Panc1 (cell line): ENCODE data around the gene IGF1R. TPM values are rescaled to one million over a fixed set of nuclear protein-coding genes. Genes with fewer than 3 reads are reported as not detected.

ENCODE experiments used
- ATAC-seq: fragments of 200-7000 bp; cut with Tn5 transposase; 2 replicates; pipeline ENCODE4 v1.9.1; 2020; ENCODE audit warnings: mild to moderate bottlenecking, moderate library complexity
- BruUV-seq: library from RNA; stranded (reverse); fragments of 400-500 nt; replicated peaks from 2 replicates; lab custom pipeline; 2021; lab: Mats Ljungman, UMichigan
- CTCF ChIA-PET: fragments of 300-600 bp; sonication (Branson Sonifier 250); formaldehyde crosslinking; loops from one replicate; lab custom pipeline; 2022; ENCODE audit warnings: antibody characterized with exemption; lab: Charles Lee
- POLR2A ChIA-PET: fragments of 300-600 bp; sonication (Branson Sonifier 250); formaldehyde crosslinking; loops from one replicate; lab custom pipeline; 2022; ENCODE audit warnings: antibody characterized with exemption; lab: Charles Lee
- DNase-seq: peaks from one replicate; pipeline ENCODE4 v3.0.0-alpha.2; 2010; ENCODE audit warnings: low read depth, low spot score
- H3K27ac ChIP-seq: 2 replicates; pipeline ENCODE4 v1.5.1; 2011; ENCODE audit warnings: mild to moderate bottlenecking, low read length, inconsistent platforms
- H3K27me3 ChIP-seq: fragments of 200-500 bp; sonication (Bioruptor generic); 2 replicates; pipeline ENCODE4 v1.6.0; 2014; ENCODE audit warnings: low read length, inconsistent platforms; ENCODE audit not compliant: control insufficient read depth, insufficient read depth
- H3K36me3 ChIP-seq: fragments of 200-500 bp; sonication (Bioruptor generic); 2 replicates; pipeline ENCODE4 v1.5.1; 2014; ENCODE audit warnings: inconsistent platforms, mild to moderate bottlenecking, low read length, moderate library complexity; ENCODE audit not compliant: control insufficient read depth, insufficient read depth
- H3K4me1 ChIP-seq: 2 replicates; pipeline ENCODE4 v1.5.1; 2011; ENCODE audit warnings: inconsistent platforms, mild to moderate bottlenecking, low read length, moderate library complexity; ENCODE audit not compliant: control insufficient read depth, insufficient read depth
- H3K4me3 ChIP-seq, 2 experiments: 2 replicates each; pipeline ENCODE4 v1.5.1; 2011 to 2012; ENCODE audit warnings: low read depth in 2 of 2, low read length in 2 of 2, mild to moderate bottlenecking in 2 of 2, inconsistent platforms in 1 of 2, moderate library complexity in 1 of 2
- H3K9me3 ChIP-seq: fragments of 200-500 bp; sonication (Bioruptor generic); 2 replicates; pipeline ENCODE4 v1.5.1; 2014; ENCODE audit warnings: low read depth, mild to moderate bottlenecking, inconsistent platforms, low read length, moderate library complexity; ENCODE audit not compliant: control insufficient read depth, insufficient read depth
- CTCF ChIP-seq: fragments of 450-650 bp; IDR thresholded peaks from 2 replicates; pipeline ENCODE4 v1.5.1; 2017; ENCODE audit warnings: mild to moderate bottlenecking
- POLR2AphosphoS5 ChIP-seq: IDR thresholded peaks from 2 replicates; pipeline ENCODE4 v1.6.1; 2012; ENCODE audit warnings: mild to moderate bottlenecking, low read depth, low read length, moderate library complexity
- SIN3A ChIP-seq: IDR thresholded peaks from 2 replicates; pipeline ENCODE4 v1.6.1; 2012; ENCODE audit warnings: low read depth, mild to moderate bottlenecking, low read length, moderate library complexity, borderline replicate concordance; ENCODE audit not compliant: insufficient read depth
- TCF7L2 ChIP-seq: IDR thresholded peaks from 2 replicates; pipeline ENCODE4 v1.6.1; 2011; ENCODE audit warnings: mild to moderate bottlenecking, low read depth, low read length, inconsistent platforms
- in situ Hi-C: cut with HindIII; loops from 2 replicates; pipeline ENCODE4 v1.10.0; 2016; ENCODE audit warnings: low sequenced_read_pairs, low pct_unique_long_range_greater_than_20kb
- intact Hi-C: fragments of 100-400 bp; cut with micrococcal nuclease; formaldehyde crosslinking; loops from one replicate; pipeline ENCODE4 v1.10.0; 2022; ENCODE audit not compliant: unreplicated experiment
- total RNA-seq: library from RNA; stranded (reverse); gene quantifications from one replicate; pipeline ENCODE4 v1.2.1, GENCODE V29; 2021; ENCODE audit not compliant: unreplicated experiment
- TF ChIP-seq, protein P1 (sequence below), 2 experiments: IDR thresholded peaks; 2 replicates each; pipeline ENCODE4 v1.6.1; 2011 to 2012; ENCODE audit warnings: low read depth in 2 of 2, control low read depth in 1 of 2, low read length in 1 of 2, mild to moderate bottlenecking in 1 of 2, moderate library complexity in 1 of 2; ENCODE audit not compliant: insufficient read depth in 1 of 2

The IGF1R gene
- total RNA-seq, 1 experiment from 2014 or later: 77.1 TPM

DNA sequence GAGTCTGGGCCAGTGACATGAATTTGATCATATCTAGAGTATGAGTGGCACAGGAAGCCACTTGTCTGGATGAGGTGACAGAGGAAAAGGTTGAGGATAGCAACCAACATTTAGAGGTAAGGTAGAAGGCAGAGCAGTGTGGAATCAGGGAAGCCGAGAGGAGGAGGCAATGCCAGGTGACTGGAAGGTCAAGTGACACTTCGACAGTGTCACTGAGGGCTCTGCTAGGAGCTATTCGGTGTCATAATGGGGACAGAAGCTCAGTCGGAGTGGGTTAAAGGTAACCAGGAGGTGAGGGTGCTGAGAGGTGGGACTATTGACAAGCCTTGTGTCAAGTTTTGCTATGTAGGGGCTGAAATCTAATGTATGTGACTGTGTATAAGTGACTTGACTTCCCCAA is 56.7 kb downstream of the IGF1R start:
- CTCF ChIA-PET: no interaction called here
- no peaks in the 10 kb centered on the region for H3K9me3 ChIP-seq
- no peak overlapping the region for H3K27ac ChIP-seq
- in situ Hi-C loops: no loop called here
- no peak overlapping the region for H3K4me3 ChIP-seq
- H3K4me1 ChIP-seq: peaks cover 14% of the 10 kb centered on the region
- POLR2A ChIA-PET: no interaction called here
- BruUV-seq: no TSS peak
- no peak for TF ChIP-seq TCF7L2
- no peak for TF ChIP-seq SIN3A
- TF ChIP-seq, protein P1, sequence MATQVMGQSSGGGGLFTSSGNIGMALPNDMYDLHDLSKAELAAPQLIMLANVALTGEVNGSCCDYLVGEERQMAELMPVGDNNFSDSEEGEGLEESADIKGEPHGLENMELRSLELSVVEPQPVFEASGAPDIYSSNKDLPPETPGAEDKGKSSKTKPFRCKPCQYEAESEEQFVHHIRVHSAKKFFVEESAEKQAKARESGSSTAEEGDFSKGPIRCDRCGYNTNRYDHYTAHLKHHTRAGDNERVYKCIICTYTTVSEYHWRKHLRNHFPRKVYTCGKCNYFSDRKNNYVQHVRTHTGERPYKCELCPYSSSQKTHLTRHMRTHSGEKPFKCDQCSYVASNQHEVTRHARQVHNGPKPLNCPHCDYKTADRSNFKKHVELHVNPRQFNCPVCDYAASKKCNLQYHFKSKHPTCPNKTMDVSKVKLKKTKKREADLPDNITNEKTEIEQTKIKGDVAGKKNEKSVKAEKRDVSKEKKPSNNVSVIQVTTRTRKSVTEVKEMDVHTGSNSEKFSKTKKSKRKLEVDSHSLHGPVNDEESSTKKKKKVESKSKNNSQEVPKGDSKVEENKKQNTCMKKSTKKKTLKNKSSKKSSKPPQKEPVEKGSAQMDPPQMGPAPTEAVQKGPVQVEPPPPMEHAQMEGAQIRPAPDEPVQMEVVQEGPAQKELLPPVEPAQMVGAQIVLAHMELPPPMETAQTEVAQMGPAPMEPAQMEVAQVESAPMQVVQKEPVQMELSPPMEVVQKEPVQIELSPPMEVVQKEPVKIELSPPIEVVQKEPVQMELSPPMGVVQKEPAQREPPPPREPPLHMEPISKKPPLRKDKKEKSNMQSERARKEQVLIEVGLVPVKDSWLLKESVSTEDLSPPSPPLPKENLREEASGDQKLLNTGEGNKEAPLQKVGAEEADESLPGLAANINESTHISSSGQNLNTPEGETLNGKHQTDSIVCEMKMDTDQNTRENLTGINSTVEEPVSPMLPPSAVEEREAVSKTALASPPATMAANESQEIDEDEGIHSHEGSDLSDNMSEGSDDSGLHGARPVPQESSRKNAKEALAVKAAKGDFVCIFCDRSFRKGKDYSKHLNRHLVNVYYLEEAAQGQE (IDR thresholded peaks at IDR 0.05; ENCODE audit: insufficient read depth in 1 of 2, low read depth in 2 of 2, low read length in 1 of 2): no peak
- no peak for TF ChIP-seq POLR2AphosphoS5
- TF ChIP-seq CTCF: no peak
- DNase-seq (no peak), ATAC-seq (no peak)
- no peaks in the 10 kb centered on the region for H3K36me3 ChIP-seq
- intact Hi-C loops: no loop called here
- H3K27me3 ChIP-seq: no peaks in the 10 kb centered on the region

- CTCF ChIA-PET: no interaction called here
These were observed 58.0 kb downstream of the IGF1R start for GRCh38 chr15:98706387-98706786.

More at GRCh38 chr15:98706387-98706786, 58.0 kb downstream of the IGF1R start:
- DNase-seq (no peak), ATAC-seq (no peak)
- Histone ChIP-seq H3K4me1 (peaks cover 14% of the 10 kb centered on the region), H3K9me3 (no peaks in the 10 kb centered on the region), H3K27ac (no peak overlapping the region), H3K36me3 (no peaks in the 10 kb centered on the region), H3K27me3 (no peaks in the 10 kb centered on the region), H3K4me3 (no peak overlapping the region)
- no peak for TF ChIP-seq SIN3A
- TF ChIP-seq, protein P1 (IDR thresholded peaks at IDR 0.05; ENCODE audit: insufficient read depth in 1 of 2, low read depth in 2 of 2, low read length in 1 of 2): no peak
- TF ChIP-seq POLR2AphosphoS5: no peak
- TF ChIP-seq TCF7L2: no peak
- TF ChIP-seq CTCF: no peak
- in situ Hi-C loops: no loop called here
- no TSS peak for BruUV-seq
- intact Hi-C loops: no loop called here
- POLR2A ChIA-PET: interaction anchor here (0.6 kb wide), 1 partner anchor 61 kb away, joined by 3 read pairs; no protein-coding TSS in a partner anchor
